Activated naive CD4-positive, alpha-beta T cell treated with anti-CD3 and anti-CD28 coated beads, Interleukin-2, amount 50 U/mL, for 24 hours (primary cell): ENCODE results near the gene CA11.
A peak's percentile ranks its signal among the peaks of the same experiment; 100 is the strongest.

Experiments used
- H3K27ac Mint-ChIP-seq: one replicate; pipeline ENCODE4 v1.8.0; 2021; ENCODE audit warnings: mild to moderate bottlenecking, mixed read lengths
- H3K27me3 Mint-ChIP-seq: one replicate; pipeline ENCODE4 v1.8.0; 2021; ENCODE audit warnings: mixed read lengths
- H3K36me3 Mint-ChIP-seq: one replicate; pipeline ENCODE4 v1.8.0; 2021; ENCODE audit warnings: mixed read lengths
- H3K4me1 Mint-ChIP-seq: one replicate; pipeline ENCODE4 v1.8.0; 2021; ENCODE audit warnings: mixed read lengths
- H3K4me3 Mint-ChIP-seq: one replicate; pipeline ENCODE4 v1.8.0; 2021; ENCODE audit warnings: mild to moderate bottlenecking, mixed read lengths
- H3K9me3 Mint-ChIP-seq: one replicate; pipeline ENCODE4 v1.8.0; 2021; ENCODE audit warnings: mixed read lengths

Gene CA11

GRCh38 chr19:48656840-48657474, 11.0 kb upstream of the CA11 start:
- Mint-ChIP-seq H3K27me3 (no peaks in the 10 kb centered on the region), H3K27ac (no peak overlapping the region), H3K9me3 (no peaks in the 10 kb centered on the region), H3K4me1 (peaks cover 13% of the 10 kb centered on the region), H3K4me3 (no peak overlapping the region), H3K36me3 (no peaks in the 10 kb centered on the region)

DNA sequence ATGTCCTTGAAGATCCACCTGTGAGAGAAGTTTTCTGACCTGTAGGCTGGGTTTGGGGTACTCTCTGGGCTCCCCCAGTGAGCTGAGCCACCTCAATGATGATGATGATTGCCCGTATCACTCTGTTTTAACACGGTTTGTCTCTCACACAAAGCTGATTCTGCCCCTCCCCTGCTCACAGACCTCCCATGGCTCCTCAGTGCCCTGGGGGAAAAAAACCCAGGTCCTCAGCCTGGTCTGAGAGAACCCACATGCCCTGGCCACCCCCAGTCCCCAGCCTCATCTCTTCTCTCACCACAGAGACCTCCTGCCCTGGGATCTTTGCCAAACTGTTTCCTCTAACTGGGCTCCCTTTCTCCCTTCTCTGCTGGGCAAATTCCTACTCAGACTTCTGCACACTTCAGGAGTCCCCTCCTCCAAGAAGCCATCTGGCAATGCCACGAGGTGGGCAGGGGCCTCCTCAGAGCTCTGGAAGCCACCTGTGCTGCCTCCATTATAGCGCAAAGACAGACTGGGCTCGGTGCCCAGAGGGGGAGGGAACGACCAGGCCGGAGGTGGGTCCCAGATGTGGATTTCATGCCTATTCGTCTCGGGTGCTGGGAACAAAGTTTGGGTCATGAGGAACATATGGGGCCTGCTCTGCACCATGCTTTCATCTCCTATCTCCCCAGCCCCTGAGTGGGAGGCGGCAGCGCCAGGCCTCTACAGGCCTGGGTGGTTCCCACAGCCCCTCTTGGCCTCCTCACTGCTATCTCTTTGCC, 8.5 kb upstream of the CA11 start:
- H3K27me3 Mint-ChIP-seq = no peaks in the 10 kb centered on the region
- H3K4me3 Mint-ChIP-seq = no peak overlapping the region
- no peaks in the 10 kb centered on the region for H3K9me3 Mint-ChIP-seq
- peak overlapping the region; percentile 10 for H3K27ac Mint-ChIP-seq
- no peaks in the 10 kb centered on the region for H3K36me3 Mint-ChIP-seq
- H3K4me1 Mint-ChIP-seq = peaks cover 19% of the 10 kb centered on the region

DNA sequence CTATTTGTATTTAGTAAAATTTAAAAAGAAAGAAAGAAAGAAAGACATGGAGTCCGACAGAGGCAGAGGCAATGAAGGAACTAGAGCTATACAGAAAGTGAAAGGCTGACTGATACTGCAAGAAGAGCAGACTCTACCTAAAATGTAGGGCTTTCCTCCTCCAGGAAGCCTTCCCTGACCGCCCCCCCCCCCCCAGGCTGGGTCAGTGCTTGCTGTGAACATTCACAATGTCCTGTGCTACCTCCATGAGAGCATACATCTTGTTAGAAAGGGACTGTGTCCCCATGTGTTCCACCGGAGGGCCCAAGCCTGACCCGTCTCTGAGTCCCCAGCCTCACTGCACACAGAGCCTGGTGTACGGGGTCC, 5.7 kb upstream of the CA11 start:
- Mint-ChIP-seq H3K9me3 (no peaks in the 10 kb centered on the region), H3K36me3 (no peaks in the 10 kb centered on the region), H3K27me3 (no peaks in the 10 kb centered on the region), H3K4me1 (peaks cover 41% of the 10 kb centered on the region), H3K4me3 (no peak overlapping the region), H3K27ac (no peak overlapping the region)

DNA sequence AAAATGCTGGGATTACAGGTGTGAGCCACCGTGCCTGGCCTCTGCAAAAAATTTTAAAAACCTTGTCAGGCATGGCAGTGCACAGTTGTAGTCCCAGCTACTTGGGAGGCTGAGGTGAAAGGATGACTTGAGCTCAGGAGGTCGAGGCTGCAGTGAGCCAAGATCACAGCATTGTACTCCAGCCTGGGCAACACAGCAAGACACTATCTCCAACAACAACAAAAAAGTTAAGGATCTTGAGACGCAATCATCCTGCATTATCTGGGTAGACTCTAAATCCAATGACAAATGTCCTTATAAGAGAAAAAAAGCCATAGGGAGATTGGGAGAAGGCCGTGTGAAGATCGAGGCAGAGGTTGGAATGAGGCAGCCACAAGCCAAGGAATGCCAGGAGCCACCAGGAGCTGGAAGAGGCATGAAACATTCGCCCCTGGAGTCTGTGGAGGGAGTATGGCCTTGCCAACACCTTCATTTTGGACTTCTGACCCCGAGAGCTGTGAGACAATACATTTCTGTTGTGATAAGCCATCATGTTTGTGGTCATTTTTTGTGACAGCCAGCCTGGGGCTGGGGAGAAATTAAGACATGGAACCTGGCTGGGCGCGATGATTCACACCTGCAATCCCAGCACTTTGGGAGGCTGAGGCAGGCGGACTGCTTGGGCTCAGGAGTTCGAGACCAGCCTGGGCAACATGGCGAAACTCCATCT, 5.1 kb upstream of the CA11 start:
- Mint-ChIP-seq H3K27ac (no peak overlapping the region), H3K4me1 (peaks cover 42% of the 10 kb centered on the region), H3K4me3 (no peak overlapping the region), H3K36me3 (no peaks in the 10 kb centered on the region), H3K9me3 (no peaks in the 10 kb centered on the region), H3K27me3 (no peaks in the 10 kb centered on the region)

DNA sequence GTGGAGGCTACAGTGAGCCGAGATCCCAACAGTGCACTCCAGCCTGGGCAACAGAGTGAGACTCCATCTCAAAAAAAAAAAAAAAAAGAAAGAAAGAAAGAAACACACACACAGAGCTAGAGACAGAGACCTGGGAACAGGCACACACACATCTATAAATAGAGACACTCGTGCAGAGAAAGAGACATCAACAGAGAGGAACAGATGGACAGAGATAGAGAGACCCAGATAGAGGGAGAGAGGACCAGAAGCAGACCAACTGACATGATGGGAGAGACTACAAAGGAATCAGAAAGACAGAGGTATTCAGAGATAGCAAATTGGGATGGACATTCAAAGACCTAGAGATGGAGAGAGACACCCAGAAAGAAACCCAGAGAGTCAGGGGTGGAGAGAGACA, 2.1 kb upstream of the CA11 start:
- H3K9me3 Mint-ChIP-seq = no peaks in the 10 kb centered on the region
- H3K27me3 Mint-ChIP-seq = no peaks in the 10 kb centered on the region
- peak overlapping the region; percentile 53 for H3K27ac Mint-ChIP-seq
- peak overlapping the region; percentile 37 for H3K4me3 Mint-ChIP-seq
- peaks cover 57% of the 10 kb centered on the region for H3K4me1 Mint-ChIP-seq
- no peaks in the 10 kb centered on the region for H3K36me3 Mint-ChIP-seq

DNA sequence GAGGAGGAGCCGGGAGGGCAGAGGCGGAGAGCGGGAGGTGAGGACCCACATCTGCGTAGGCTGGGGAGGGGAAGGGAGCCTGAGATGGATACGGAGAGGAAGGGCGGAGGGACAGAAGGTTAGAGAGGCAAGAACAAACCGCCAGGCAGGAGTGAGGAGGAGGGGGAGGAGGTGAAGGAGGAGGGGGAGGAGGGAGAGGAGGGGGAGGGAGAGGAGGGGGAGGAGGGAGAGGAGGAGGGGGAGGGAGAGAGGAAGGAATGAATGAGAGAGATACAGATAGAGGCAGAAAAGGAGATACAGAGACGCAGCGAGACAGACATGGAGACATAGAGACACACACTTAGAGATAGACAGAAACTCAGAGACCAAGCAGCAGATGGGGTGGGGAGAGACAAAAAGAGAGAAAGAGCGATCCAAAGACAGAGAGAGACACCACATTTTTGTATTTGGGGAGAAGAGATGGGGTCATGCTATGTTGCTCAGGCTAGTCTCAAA, 782 bp upstream of the CA11 start:
- Mint-ChIP-seq H3K4me1 (peaks cover 50% of the 10 kb centered on the region), H3K27ac (peak overlapping the region; percentile 0), H3K4me3 (peak overlapping the region; percentile 27)

DNA sequence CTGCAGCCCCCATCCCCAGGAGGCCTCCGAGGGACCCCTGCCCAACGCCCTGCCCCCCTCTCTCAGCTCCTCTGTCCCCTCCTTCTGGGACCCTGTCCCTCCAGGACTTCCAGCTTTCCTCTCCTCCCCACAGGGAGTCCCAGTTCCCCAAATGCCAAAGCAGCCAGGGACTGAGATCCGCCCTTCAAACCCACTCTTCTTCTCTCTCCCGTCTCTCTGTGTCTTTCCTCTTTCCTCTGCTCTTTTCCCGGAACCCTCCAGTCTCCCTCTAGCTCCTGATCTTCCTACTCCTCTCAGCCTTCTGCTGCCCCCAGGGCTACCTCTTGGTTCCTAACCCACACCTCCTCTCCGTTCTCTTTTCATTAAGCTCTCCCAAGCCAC, 377 bp downstream of the CA11 start:
- peaks cover 41% of the 10 kb centered on the region for H3K4me1 Mint-ChIP-seq
- no peaks in the 10 kb centered on the region for H3K9me3 Mint-ChIP-seq
- H3K27ac Mint-ChIP-seq = peak overlapping the region; percentile 87
- no peaks in the 10 kb centered on the region for H3K36me3 Mint-ChIP-seq
- H3K27me3 Mint-ChIP-seq = no peaks in the 10 kb centered on the region
- H3K4me3 Mint-ChIP-seq = peak overlapping the region; percentile 83

More for the DNA sequence above, 782 bp upstream of the CA11 start:
- Mint-ChIP-seq H3K27me3 (no peaks in the 10 kb centered on the region), H3K36me3 (no peaks in the 10 kb centered on the region), H3K9me3 (no peaks in the 10 kb centered on the region)

GRCh38 chr19:48644839-48645619, 958 bp downstream of the CA11 start:
- Mint-ChIP-seq H3K4me1 (peaks cover 41% of the 10 kb centered on the region), H3K27me3 (no peaks in the 10 kb centered on the region), H3K36me3 (no peaks in the 10 kb centered on the region), H3K4me3 (peak overlapping the region; percentile 83), H3K27ac (peak overlapping the region; percentile 38), H3K9me3 (no peaks in the 10 kb centered on the region)

DNA sequence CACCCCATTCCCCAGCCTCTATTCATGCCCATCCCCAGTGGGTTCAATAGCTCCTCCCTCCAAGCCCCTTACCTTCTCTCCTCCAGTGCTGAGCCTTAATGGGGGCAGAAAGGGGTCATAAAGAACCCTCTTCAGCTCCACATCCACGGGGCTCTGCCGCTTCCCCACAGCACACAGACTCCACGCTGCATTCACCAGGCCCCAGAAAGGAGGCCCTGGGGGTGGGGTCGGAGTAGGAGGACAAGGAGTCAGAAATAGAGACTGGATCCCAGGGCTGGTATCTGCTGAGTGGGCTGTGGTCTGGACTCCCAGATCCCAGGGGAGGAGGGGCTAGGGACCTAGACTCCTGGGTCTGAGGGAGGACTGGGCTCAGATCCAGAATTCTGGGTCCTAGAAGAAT, 1.6 kb downstream of the CA11 start:
- Mint-ChIP-seq H3K4me1 (peaks cover 37% of the 10 kb centered on the region), H3K36me3 (no peaks in the 10 kb centered on the region), H3K27me3 (no peaks in the 10 kb centered on the region), H3K9me3 (no peaks in the 10 kb centered on the region), H3K27ac (no peak overlapping the region), H3K4me3 (peak overlapping the region; percentile 83)

DNA sequence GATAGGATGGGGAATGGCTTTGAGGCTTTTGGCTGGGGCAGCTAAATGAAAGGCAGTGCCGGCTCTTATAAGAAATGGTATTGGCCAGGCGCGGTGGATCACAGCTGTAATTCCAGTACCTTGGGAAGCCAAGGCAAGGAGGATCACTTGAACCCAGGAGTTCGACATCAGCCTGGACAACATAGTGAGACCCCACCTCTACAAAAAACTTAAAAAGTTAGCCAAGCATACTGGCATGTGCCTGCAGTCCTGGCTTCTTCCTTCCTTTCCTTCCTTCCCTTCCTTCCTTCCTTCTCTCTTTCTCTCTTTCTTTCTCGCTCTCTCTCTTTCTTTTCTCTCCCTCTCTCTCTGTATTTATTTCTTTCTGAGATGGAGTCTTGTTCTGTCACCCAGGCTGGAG, 3.1 kb downstream of the CA11 start:
- Mint-ChIP-seq H3K4me3 (no peak overlapping the region), H3K27me3 (no peaks in the 10 kb centered on the region), H3K9me3 (no peaks in the 10 kb centered on the region), H3K36me3 (no peaks in the 10 kb centered on the region), H3K4me1 (peaks cover 40% of the 10 kb centered on the region), H3K27ac (peak overlapping the region; percentile 10)

DNA sequence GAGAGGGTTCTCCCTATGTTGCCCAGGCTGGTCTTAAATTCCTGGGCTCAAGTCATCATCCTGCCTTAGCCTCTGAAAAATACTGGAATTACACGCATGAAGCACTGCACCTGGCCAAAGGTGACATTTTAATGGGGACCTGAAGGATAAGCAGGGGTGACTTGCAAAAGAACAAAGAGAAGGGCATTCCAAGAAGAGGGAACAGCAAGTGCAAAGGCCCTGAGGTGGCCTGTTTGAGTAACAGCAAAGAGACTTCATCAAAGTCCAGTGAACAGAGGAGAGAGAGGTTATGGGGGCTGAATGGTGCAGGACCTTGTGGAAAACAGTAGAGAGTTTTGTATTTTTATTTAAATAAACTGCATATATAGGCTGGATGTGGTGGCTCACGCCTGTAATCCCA, 4.1 kb downstream of the CA11 start:
- no peaks in the 10 kb centered on the region for H3K9me3 Mint-ChIP-seq
- peaks cover 31% of the 10 kb centered on the region for H3K4me1 Mint-ChIP-seq
- peak overlapping the region; percentile 52 for H3K27ac Mint-ChIP-seq
- no peaks in the 10 kb centered on the region for H3K27me3 Mint-ChIP-seq
- no peaks in the 10 kb centered on the region for H3K36me3 Mint-ChIP-seq
- H3K4me3 Mint-ChIP-seq = no peak overlapping the region

GRCh38 chr19:48639483-48640375, 6.3 kb downstream of the CA11 start:
- Mint-ChIP-seq H3K4me3 (peak overlapping the region; percentile 60), H3K36me3 (no peaks in the 10 kb centered on the region), H3K4me1 (peaks cover 29% of the 10 kb centered on the region), H3K9me3 (no peaks in the 10 kb centered on the region), H3K27me3 (no peaks in the 10 kb centered on the region), H3K27ac (no peak overlapping the region)

DNA sequence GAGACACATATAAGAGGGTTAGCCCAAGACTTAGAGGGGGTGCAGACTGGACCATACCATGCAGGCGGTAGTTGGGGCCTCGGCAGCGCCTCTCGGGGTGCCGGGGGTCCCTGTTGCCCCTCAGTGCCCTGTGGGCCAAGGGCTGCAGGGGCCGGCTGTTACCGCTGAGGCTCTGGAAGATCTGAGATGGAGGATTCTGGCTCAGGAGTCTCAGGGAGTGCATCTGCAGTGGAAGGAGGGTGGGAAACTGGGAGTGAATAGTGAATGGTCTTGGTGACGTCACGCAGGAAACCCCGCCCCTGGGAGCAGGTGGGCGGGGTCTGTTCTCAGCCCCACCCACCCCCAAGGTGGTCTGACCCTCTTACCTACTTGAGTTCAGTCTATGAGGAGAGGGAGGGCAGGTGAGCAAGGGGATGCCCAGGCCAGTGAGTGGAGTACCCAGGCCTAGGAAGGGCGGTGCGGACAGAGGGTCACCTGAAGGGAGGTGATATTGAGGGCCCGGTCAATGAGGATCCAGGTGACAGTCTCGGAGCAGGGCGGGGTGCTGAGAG, 7.1 kb downstream of the CA11 start:
- Mint-ChIP-seq H3K36me3 (no peaks in the 10 kb centered on the region), H3K27me3 (no peaks in the 10 kb centered on the region), H3K9me3 (no peaks in the 10 kb centered on the region), H3K4me3 (peak overlapping the region; percentile 98), H3K4me1 (peaks cover 30% of the 10 kb centered on the region), H3K27ac (peak overlapping the region; percentile 100)

DNA sequence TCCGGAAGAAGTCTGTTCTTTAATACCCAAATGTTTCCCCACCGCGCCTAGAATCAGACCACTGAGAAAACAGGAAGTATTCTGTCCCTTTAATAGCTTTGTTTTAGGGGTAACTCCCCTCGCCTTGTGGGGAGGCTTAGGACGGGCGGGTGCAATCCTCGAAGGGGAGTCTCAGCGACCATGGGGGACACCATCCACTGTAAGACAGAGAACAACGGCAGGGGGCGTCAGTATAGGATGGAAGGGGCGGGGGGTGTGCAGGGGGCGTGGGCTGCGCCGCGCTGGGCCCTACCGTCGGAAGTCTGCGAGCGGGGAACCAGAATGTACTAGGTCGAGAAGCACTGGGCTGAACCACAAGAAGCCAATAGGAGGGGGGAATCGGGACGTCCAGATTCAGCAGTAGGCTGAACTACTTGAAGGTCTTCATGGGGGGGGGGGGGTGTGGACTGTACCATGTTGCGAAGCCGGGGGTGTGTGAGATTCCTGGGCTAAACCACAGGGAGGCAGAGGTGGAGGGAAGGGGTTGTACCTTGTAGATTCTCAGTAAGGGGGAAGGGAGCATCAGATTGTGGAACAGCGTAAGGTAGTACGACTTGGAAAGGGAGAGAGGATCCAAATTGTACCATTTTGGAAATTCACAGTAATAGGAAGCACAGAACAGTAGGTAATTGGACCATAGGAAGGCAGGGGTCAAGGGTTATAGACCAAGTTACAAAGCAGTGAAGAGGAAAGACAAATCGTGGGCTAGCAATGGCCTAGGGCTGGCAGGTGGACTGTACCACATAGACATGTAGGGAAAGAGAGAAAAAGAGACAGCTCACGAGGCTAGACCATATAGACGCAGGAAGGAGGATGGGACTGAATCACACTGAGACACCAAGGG, 7.8 kb downstream of the CA11 start:
- Mint-ChIP-seq H3K27me3 (no peaks in the 10 kb centered on the region), H3K4me3 (peak overlapping the region; percentile 98), H3K9me3 (no peaks in the 10 kb centered on the region), H3K4me1 (peaks cover 37% of the 10 kb centered on the region), H3K36me3 (no peaks in the 10 kb centered on the region), H3K27ac (peak overlapping the region; percentile 100)
